ENCODE measurements around the gene RNF148. TPM values are rescaled to one million over a fixed set of nuclear protein-coding genes. Genes with fewer than 3 reads are reported as not detected.

RNF148 gene
- total and polyA plus RNA-seq, 9 of the 15 experiments (the other 6 are each of a cell fraction or from before 2014, with no cell fraction given) = not detected

DNA sequence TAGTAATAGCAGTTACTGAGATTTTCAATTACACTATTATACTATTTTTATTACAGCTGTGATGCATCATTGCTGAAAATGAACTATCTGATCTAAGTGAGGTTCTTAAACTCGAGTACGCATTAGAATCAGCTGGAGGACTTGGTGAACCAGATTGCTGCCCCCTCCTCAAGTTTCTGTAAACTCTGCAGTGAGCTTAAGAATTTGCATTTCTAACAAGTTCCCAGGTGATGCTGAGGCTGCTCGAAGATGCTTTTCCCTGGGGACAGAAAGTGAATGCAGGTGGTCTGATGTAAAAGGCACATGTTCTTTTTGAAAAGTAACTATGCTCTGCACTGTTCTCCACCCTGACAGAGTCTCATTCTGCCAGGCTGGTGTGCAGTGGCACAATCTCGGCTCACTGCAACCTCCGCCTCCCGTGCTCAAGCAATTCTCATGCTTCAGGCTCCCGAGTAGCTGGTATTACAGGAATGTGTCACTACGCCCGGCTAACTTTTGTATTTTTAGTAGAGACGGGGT lies 16.3 kb downstream of the RNF148 start:
- H3K9ac ChIP-seq (ENCODE audit: insufficient read depth in 1 of 2, low read depth in 2 of 2, low read length in 2 of 2) = no peak overlapping the region
- ATAC-seq (no peak), DNase-seq (ENCODE audit: extremely low read depth in 1 of 4, low spot score in 3 of 4) (no peak), FAIRE-seq (no peak)
- no TSS peak for BruUV-seq (replicated peaks)
- no peaks in the 10 kb centered on the region for H3K36me3 ChIP-seq (ENCODE audit: control insufficient read depth, insufficient read depth, low read length)
- under 1% methylated on average over 10 of the region's 10 CpGs for WGBS (ENCODE audit: insufficient coverage, low coverage, missing lambda C conversion rate)
- in situ Hi-C loops (cut with MboI) (no loop called here), intact Hi-C loops (cut with micrococcal nuclease) (no loop called here)
- ChIA-PET POLR2A (no interaction called here), CTCF (ENCODE audit: low intra/inter-chr PET ratio) (no interaction called here)
- H4K20me1 ChIP-seq (replicated peaks; ENCODE audit: control insufficient read depth, insufficient read depth, low read length) = no peaks in the 10 kb centered on the region
- no peaks in the 10 kb centered on the region for H3K79me2 ChIP-seq (ENCODE audit: control insufficient read depth, insufficient read depth, low read length)
- no peak overlapping the region for H3K4me2 ChIP-seq (ENCODE audit: insufficient read depth, low read length)
- no peak overlapping the region for H3K4me3 ChIP-seq
- no peaks in the 10 kb centered on the region for H3K9me3 ChIP-seq (replicated peaks; ENCODE audit: control insufficient read depth, insufficient read depth, low read depth, low read length)
- H3K27ac ChIP-seq (ENCODE audit: extremely low read depth, low read depth, low read length) = no peak overlapping the region
- H2AFZ ChIP-seq (ENCODE audit: low read depth, low read length) = no peak overlapping the region
- no peaks in the 10 kb centered on the region for H3K27me3 ChIP-seq (ENCODE audit: control insufficient read depth in 2 of 2, insufficient read depth in 2 of 2, low read length in 2 of 2)
- no peaks in the 10 kb centered on the region for H3K4me1 ChIP-seq (replicated peaks in 1 of 2; ENCODE audit: control insufficient read depth in 2 of 2, insufficient read depth in 2 of 2, low read length in 2 of 2)
- no peak for TF ChIP-seq CC2D1A (IDR thresholded peaks at IDR 0.05)
- TF ChIP-seq SETDB1 (IDR thresholded peaks at IDR 0.05; ENCODE audit: low read length) = no peak
- TF ChIP-seq, protein P1, sequence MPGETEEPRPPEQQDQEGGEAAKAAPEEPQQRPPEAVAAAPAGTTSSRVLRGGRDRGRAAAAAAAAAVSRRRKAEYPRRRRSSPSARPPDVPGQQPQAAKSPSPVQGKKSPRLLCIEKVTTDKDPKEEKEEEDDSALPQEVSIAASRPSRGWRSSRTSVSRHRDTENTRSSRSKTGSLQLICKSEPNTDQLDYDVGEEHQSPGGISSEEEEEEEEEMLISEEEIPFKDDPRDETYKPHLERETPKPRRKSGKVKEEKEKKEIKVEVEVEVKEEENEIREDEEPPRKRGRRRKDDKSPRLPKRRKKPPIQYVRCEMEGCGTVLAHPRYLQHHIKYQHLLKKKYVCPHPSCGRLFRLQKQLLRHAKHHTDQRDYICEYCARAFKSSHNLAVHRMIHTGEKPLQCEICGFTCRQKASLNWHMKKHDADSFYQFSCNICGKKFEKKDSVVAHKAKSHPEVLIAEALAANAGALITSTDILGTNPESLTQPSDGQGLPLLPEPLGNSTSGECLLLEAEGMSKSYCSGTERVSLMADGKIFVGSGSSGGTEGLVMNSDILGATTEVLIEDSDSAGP (CRISPR knock-in tag; IDR thresholded peaks at IDR 0.05) = no peak
- TF ChIP-seq KLF13 (tag; IDR thresholded peaks at IDR 0.05; ENCODE audit: borderline replicate concordance, low read depth) = no peak
- TF ChIP-seq ZNF551 (CRISPR knock-in tag; IDR thresholded peaks at IDR 0.05) = no peak
- TF ChIP-seq, protein P2, sequence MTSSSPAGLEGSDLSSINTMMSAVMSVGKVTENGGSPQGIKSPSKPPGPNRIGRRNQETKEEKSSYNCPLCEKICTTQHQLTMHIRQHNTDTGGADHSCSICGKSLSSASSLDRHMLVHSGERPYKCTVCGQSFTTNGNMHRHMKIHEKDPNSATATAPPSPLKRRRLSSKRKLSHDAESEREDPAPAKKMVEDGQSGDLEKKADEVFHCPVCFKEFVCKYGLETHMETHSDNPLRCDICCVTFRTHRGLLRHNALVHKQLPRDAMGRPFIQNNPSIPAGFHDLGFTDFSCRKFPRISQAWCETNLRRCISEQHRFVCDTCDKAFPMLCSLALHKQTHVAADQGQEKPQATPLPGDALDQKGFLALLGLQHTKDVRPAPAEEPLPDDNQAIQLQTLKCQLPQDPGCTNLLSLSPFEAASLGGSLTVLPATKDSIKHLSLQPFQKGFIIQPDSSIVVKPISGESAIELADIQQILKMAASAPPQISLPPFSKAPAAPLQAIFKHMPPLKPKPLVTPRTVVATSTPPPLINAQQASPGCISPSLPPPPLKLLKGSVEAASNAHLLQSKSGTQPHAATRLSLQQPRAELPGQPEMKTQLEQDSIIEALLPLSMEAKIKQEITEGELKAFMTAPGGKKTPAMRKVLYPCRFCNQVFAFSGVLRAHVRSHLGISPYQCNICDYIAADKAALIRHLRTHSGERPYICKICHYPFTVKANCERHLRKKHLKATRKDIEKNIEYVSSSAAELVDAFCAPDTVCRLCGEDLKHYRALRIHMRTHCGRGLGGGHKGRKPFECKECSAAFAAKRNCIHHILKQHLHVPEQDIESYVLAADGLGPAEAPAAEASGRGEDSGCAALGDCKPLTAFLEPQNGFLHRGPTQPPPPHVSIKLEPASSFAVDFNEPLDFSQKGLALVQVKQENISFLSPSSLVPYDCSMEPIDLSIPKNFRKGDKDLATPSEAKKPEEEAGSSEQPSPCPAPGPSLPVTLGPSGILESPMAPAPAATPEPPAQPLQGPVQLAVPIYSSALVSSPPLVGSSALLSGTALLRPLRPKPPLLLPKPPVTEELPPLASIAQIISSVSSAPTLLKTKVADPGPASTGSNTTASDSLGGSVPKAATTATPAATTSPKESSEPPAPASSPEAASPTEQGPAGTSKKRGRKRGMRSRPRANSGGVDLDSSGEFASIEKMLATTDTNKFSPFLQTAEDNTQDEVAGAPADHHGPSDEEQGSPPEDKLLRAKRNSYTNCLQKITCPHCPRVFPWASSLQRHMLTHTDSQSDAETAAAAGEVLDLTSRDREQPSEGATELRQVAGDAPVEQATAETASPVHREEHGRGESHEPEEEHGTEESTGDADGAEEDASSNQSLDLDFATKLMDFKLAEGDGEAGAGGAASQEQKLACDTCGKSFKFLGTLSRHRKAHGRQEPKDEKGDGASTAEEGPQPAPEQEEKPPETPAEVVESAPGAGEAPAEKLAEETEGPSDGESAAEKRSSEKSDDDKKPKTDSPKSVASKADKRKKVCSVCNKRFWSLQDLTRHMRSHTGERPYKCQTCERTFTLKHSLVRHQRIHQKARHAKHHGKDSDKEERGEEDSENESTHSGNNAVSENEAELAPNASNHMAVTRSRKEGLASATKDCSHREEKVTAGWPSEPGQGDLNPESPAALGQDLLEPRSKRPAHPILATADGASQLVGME (CRISPR knock-in tag; IDR thresholded peaks at IDR 0.05) = no peak
- TF ChIP-seq ARNT (IDR thresholded peaks at IDR 0.05) = no peak
- TF ChIP-seq, protein P3, sequence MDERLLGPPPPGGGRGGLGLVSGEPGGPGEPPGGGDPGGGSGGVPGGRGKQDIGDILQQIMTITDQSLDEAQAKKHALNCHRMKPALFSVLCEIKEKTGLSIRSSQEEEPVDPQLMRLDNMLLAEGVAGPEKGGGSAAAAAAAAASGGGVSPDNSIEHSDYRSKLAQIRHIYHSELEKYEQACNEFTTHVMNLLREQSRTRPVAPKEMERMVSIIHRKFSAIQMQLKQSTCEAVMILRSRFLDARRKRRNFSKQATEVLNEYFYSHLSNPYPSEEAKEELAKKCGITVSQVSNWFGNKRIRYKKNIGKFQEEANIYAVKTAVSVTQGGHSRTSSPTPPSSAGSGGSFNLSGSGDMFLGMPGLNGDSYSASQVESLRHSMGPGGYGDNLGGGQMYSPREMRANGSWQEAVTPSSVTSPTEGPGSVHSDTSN (CRISPR knock-in tag; IDR thresholded peaks at IDR 0.05; ENCODE audit: low read depth) = no peak
- TF ChIP-seq, protein P3 (tag; conservative IDR thresholded peaks at IDR 0.05; ENCODE audit: low read depth) = no peak
- TF ChIP-seq NFRKB (IDR thresholded peaks at IDR 0.05; ENCODE audit: low read depth) = no peak
- no peaks in the 10 kb centered on the region for H3K9me1 ChIP-seq (ENCODE audit: control insufficient read depth, insufficient read depth, low read length)
